NCI-H128 (cell line): Measurements from ENCODE around the gene SRP9.
A peak's percentile ranks its signal among the peaks of the same experiment; 100 is the strongest.
"Not testable (repeated sequence)": the region's sequence is repeated elsewhere in the genome, so short reads cannot be mapped to it uniquely, and the experiment has no call there.

Source experiments
- DNase-seq: peaks from one replicate; lab custom pipeline; 2025; ENCODE audit not compliant: unreplicated experiment; lab: John Stamatoyannopoulos, UW

SRP9 gene

GRCh38 chr1:225813214-225813964 is 35.8 kb downstream of the SRP9 start:
- no peak for DNase-seq

GRCh38 chr1:225814381-225814780 is 36.8 kb downstream of the SRP9 start:
- no peak for DNase-seq

GRCh38 chr1:225815090-225815489 is 37.5 kb downstream of the SRP9 start:
- not testable (repeated sequence) for DNase-seq

GRCh38 chr1:225815526-225816178 is 38.0 kb downstream of the SRP9 start:
- peak; percentile 54 for DNase-seq

- no peak for DNase-seq
Measured at GRCh38 chr1:225816643-225817538, 39.3 kb downstream of the SRP9 start.

- no peak for DNase-seq
Measured at GRCh38 chr1:225817611-225818061, 40.0 kb downstream of the SRP9 start.

- no peak for DNase-seq
Measured at GRCh38 chr1:225818229-225818628, 40.6 kb downstream of the SRP9 start.

GRCh38 chr1:225819346-225820192 is 41.9 kb downstream of the SRP9 start:
- DNase-seq: no peak

GRCh38 chr1:225820522-225821120 is 43.0 kb downstream of the SRP9 start:
- no peak for DNase-seq

GRCh38 chr1:225822655-225823403 is 45.2 kb downstream of the SRP9 start:
- no peak for DNase-seq

GRCh38 chr1:225823811-225824261 is 46.2 kb downstream of the SRP9 start:
- DNase-seq: no peak

GRCh38 chr1:225824533-225824941 is 46.9 kb downstream of the SRP9 start:
- peak; percentile 76 for DNase-seq

- DNase-seq: peak; percentile 58
Measured at GRCh38 chr1:225825078-225825477, 47.5 kb downstream of the SRP9 start.

- DNase-seq: no peak
Measured at GRCh38 chr1:225825607-225826007, 48.0 kb downstream of the SRP9 start.

GRCh38 chr1:225827076-225827475 is 49.5 kb downstream of the SRP9 start:
- no peak for DNase-seq

- DNase-seq: no peak
Measured at GRCh38 chr1:225828706-225829345, 51.2 kb downstream of the SRP9 start.

- no peak for DNase-seq
Measured at GRCh38 chr1:225830841-225831240, 53.2 kb downstream of the SRP9 start.

- peak; percentile 20 for DNase-seq
Measured at GRCh38 chr1:225834417-225835329, 57.0 kb downstream of the SRP9 start.
